ENCODE results near the gene FUS. TPM values are rescaled to one million over a fixed set of nuclear protein-coding genes. Genes with fewer than 3 reads are reported as not detected.

FUS gene
- total RNA-seq (100 to 1,000 TPM in 3 of 6 donors, 10 to 100 TPM in 3; 69.4 to 134 (median 89.7) TPM), polyA plus RNA-seq (100 to 1,000 TPM; 243 to 379 TPM)

GRCh38 chr16:31179747-31180459 lies at the start of gene FUS:
Gene FUS, plus strand, starts transcription at chr16:31180139. Its CDS starts 76 bp downstream, at chr16:31180215.
- DNase-seq (peak; percentile 85 to 99 (median 94)), ATAC-seq (peak; percentile 87 to 93 (median 90)), FAIRE-seq (no peak)
- Histone ChIP-seq H3K36me3 (peaks cover 0 to 25% (median 5%) of the 10 kb centered on the region in 3 donors), H3K9me3 (no peaks in the 10 kb centered on the region), H3K27ac (peak within 1 kb of the TSS; percentile 89 to 98 (median 92)), H3K4me1 (peaks cover 13 to 16% (median 14%) of the 10 kb centered on the region in 3 donors), H3K4me3 (peak within 1 kb of the TSS; percentile 57 to 92 (median 72)), H3K27me3 (no peaks in the 10 kb centered on the region)
- 0% methylated on average over 67 to 69 of the region's 69 CpGs for WGBS, 2 donors
- intact Hi-C loops (cut with DNase I): no loop called here
- TF ChIP-seq CTCF (IDR thresholded peaks at IDR 0.05): no peak

GRCh38 chr16:31130336-31130891 lies 49.5 kb upstream of the FUS start:
- Histone ChIP-seq H3K4me3 (no peak overlapping the region), H3K4me1 (peaks cover 49 to 63% (median 56%) of the 10 kb centered on the region in 3 donors), H3K36me3 (peaks cover 0 to 11% (median 6%) of the 10 kb centered on the region in 3 donors), H3K27ac (peak overlapping the region; percentile 67 to 96 (median 90)), H3K9me3 (no peaks in the 10 kb centered on the region), H3K27me3 (no peaks in the 10 kb centered on the region)
- FAIRE-seq (no peak), ATAC-seq (peak; percentile 1 to 8 (median 2)), DNase-seq (peak in 4 of 6 donors; percentile 41 to 77 (median 69))
- intact Hi-C loops (cut with DNase I): no loop called here
- TF ChIP-seq CTCF (IDR thresholded peaks at IDR 0.05): no peak
- WGBS, 2 donors: 36 to 51% methylated on average over 10 of the region's 10 CpGs

GRCh38 chr16:31130899-31131298 lies 49.0 kb upstream of the FUS start:
- no peak overlapping the region for H3K4me3 ChIP-seq
- TF ChIP-seq CTCF (IDR thresholded peaks at IDR 0.05): no peak
- FAIRE-seq: no peak

GRCh38 chr16:31131416-31131815 lies 48.5 kb upstream of the FUS start:
- Histone ChIP-seq H3K36me3 (peaks cover 0 to 11% (median 6%) of the 10 kb centered on the region in 3 donors), H3K4me3 (no peak overlapping the region), H3K4me1 (peaks cover 49 to 69% (median 61%) of the 10 kb centered on the region in 3 donors), H3K9me3 (no peaks in the 10 kb centered on the region), H3K27me3 (no peaks in the 10 kb centered on the region), H3K27ac (peak overlapping the region; percentile 67 to 96 (median 90))
- WGBS, 2 donors: 63 to 64% methylated on average over 11 of the region's 11 CpGs
- ATAC-seq (no peak), DNase-seq (peak in 3 of 6 donors; percentile 37 to 71 (median 64)), FAIRE-seq (no peak)
- intact Hi-C loops (cut with DNase I): no loop called here
- no peak for TF ChIP-seq CTCF (IDR thresholded peaks at IDR 0.05)

More at GRCh38 chr16:31130899-31131298, 49.0 kb upstream of the FUS start:
- peak; percentile 66 to 78 (median 74) for ATAC-seq
- peak; percentile 84 to 96 (median 95) for DNase-seq
- Histone ChIP-seq H3K4me1 (peaks cover 49 to 64% (median 58%) of the 10 kb centered on the region in 3 donors), H3K27ac (peak overlapping the region; percentile 67 to 96 (median 90)), H3K36me3 (peaks cover 0 to 11% (median 6%) of the 10 kb centered on the region in 3 donors), H3K27me3 (no peaks in the 10 kb centered on the region), H3K9me3 (no peaks in the 10 kb centered on the region)
- 14 to 23% methylated on average over 6 of the region's 6 CpGs for WGBS, 2 donors
- intact Hi-C loops (cut with DNase I): no loop called here
